WTC11 (cell line): ENCODE data around the gene PRPF6. TPM values are rescaled to one million over a fixed set of nuclear protein-coding genes. Genes with fewer than 3 reads are reported as not detected.

Source experiments
- ATAC-seq: fragments of 200-7000 bp; cut with Tn5 transposase; 2 replicates; pipeline ENCODE4 v1.10.0; 2021; ENCODE audit warnings: mild to moderate bottlenecking, moderate library complexity
- CTCF ChIA-PET: fragments of 300-600 bp; sonication (Branson Sonifier 250); formaldehyde crosslinking; loops from one replicate; lab custom pipeline; 2021; ENCODE audit warnings: antibody characterized with exemption; lab: Charles Lee
- POLR2A ChIA-PET: fragments of 350-600 bp; sonication (Branson Sonifier 250); formaldehyde crosslinking; loops from one replicate; lab custom pipeline; 2021; ENCODE audit warnings: antibody characterized with exemption; lab: Charles Lee
- DNase-seq: peaks from one replicate; pipeline ENCODE4 v3.0.0; 2021; ENCODE audit warnings: low spot score
- H3K27ac Mint-ChIP-seq: 2 replicates; pipeline ENCODE4 v1.8.0; 2021; ENCODE audit warnings: mixed read lengths
- H3K27me3 Mint-ChIP-seq: 2 replicates; pipeline ENCODE4 v1.8.0; 2021; ENCODE audit warnings: low read depth, mild to moderate bottlenecking, moderate library complexity, mixed read lengths
- H3K36me3 Mint-ChIP-seq: 2 replicates; pipeline ENCODE4 v1.8.0; 2021; ENCODE audit warnings: mixed read lengths
- H3K4me1 Mint-ChIP-seq: 2 replicates; pipeline ENCODE4 v1.8.0; 2022; ENCODE audit warnings: mixed read lengths
- H3K4me3 Mint-ChIP-seq: 2 replicates; pipeline ENCODE4 v1.8.0; 2021; ENCODE audit warnings: mild to moderate bottlenecking, moderate library complexity, mixed read lengths
- H3K9me3 Mint-ChIP-seq: 2 replicates; pipeline ENCODE4 v1.8.0; 2021; ENCODE audit warnings: mixed read lengths
- CREB1 ChIP-seq: sonication (generic); formaldehyde crosslinking; IDR thresholded peaks from 2 replicates; pipeline ENCODE4 v1.8.0; 2023; ENCODE audit warnings: mild to moderate bottlenecking, missing genetic modification reagents
- ETV6 ChIP-seq: sonication (generic); formaldehyde crosslinking; IDR thresholded peaks from 2 replicates; pipeline ENCODE4 v1.8.1; 2022; ENCODE audit warnings: mild to moderate bottlenecking, missing genetic modification reagents
- GABPB1 ChIP-seq: sonication (generic); formaldehyde crosslinking; IDR thresholded peaks from 2 replicates; pipeline ENCODE4 v1.8.1; 2023; ENCODE audit warnings: mild to moderate bottlenecking, missing genetic modification reagents
- GRHL2 ChIP-seq: fragments of 250-450 bp; sonication (Bioruptor Pico); IDR thresholded peaks from 2 replicates; pipeline ENCODE4 v1.8.0; 2022; ENCODE audit warnings: mild to moderate bottlenecking, moderate library complexity; ENCODE audit not compliant: insufficient replicate concordance, severe bottlenecking
- JAZF1 ChIP-seq: fragments of 250-450 bp; sonication (Bioruptor Pico); IDR thresholded peaks from 2 replicates; pipeline ENCODE4 v1.9.0; 2021; ENCODE audit warnings: moderate library complexity, mild to moderate bottlenecking, inconsistent platforms
- JUN ChIP-seq: sonication (generic); formaldehyde crosslinking; IDR thresholded peaks from 2 replicates; pipeline ENCODE4 v1.8.0; 2023; ENCODE audit warnings: mild to moderate bottlenecking, missing genetic modification reagents
- NFATC4 ChIP-seq: fragments of 250-450 bp; sonication (Bioruptor Pico); IDR thresholded peaks from 2 replicates; pipeline ENCODE4 v1.9.0; 2021; ENCODE audit warnings: mild to moderate bottlenecking
- NFYB ChIP-seq: sonication (generic); formaldehyde crosslinking; conservative IDR thresholded peaks from 2 replicates; pipeline ENCODE4 v1.8.0; 2022; ENCODE audit warnings: low read depth, missing genetic modification reagents
- PRRX2 ChIP-seq: fragments of 250-450 bp; sonication (Bioruptor Pico); IDR thresholded peaks from 2 replicates; pipeline ENCODE4 v1.8.0; 2021; ENCODE audit warnings: mild to moderate bottlenecking
- SMAD3 ChIP-seq: sonication (generic); formaldehyde crosslinking; IDR thresholded peaks from 2 replicates; pipeline ENCODE4 v1.8.0; 2022; ENCODE audit warnings: missing genetic modification reagents, mild to moderate bottlenecking, borderline replicate concordance
- SOX15 ChIP-seq: fragments of 250-450 bp; sonication (Bioruptor Pico); IDR thresholded peaks from 2 replicates; pipeline ENCODE4 v1.9.0; 2021; ENCODE audit warnings: mild to moderate bottlenecking
- TEAD1 ChIP-seq: sonication (generic); formaldehyde crosslinking; IDR thresholded peaks from 2 replicates; pipeline ENCODE4 v1.8.0; 2022; ENCODE audit warnings: mild to moderate bottlenecking, missing genetic modification reagents
- TEAD4 ChIP-seq: sonication (generic); formaldehyde crosslinking; IDR thresholded peaks from 2 replicates; pipeline ENCODE4 v1.8.0; 2022; ENCODE audit warnings: mild to moderate bottlenecking, missing genetic modification reagents
- ZNF138 ChIP-seq: sonication (generic); formaldehyde crosslinking; conservative IDR thresholded peaks from 2 replicates; pipeline ENCODE4 v1.8.1; 2022; ENCODE audit warnings: mild to moderate bottlenecking, moderate library complexity, missing genetic modification reagents
- ZNF317 ChIP-seq: sonication (generic); formaldehyde crosslinking; IDR thresholded peaks from 2 replicates; pipeline ENCODE4 v1.8.1; 2023; ENCODE audit warnings: low read depth, mild to moderate bottlenecking, moderate library complexity, missing genetic modification reagents, borderline replicate concordance
- total RNA-seq: library from RNA; stranded (reverse); gene quantifications from 3 replicates; pipeline ENCODE4 v1.2.3, GENCODE V29; 2021
- TF ChIP-seq, protein P1 (sequence below): sonication (generic); formaldehyde crosslinking; conservative IDR thresholded peaks from 2 replicates; pipeline ENCODE4 v1.8.1; 2023; ENCODE audit warnings: mild to moderate bottlenecking, low read depth, missing genetic modification reagents, moderate library complexity
- TF ChIP-seq, protein P2 (sequence below): sonication (generic); formaldehyde crosslinking; IDR thresholded peaks from 2 replicates; pipeline ENCODE4 v1.8.1; 2023; ENCODE audit warnings: mild to moderate bottlenecking, missing genetic modification reagents, borderline replicate concordance
- TF ChIP-seq, protein P3 (sequence below): sonication (generic); formaldehyde crosslinking; IDR thresholded peaks from 2 replicates; pipeline ENCODE4 v1.8.1; 2022; ENCODE audit warnings: mild to moderate bottlenecking, missing genetic modification reagents, moderate library complexity, borderline replicate concordance
- TF ChIP-seq, protein P4 (sequence below): sonication (generic); formaldehyde crosslinking; IDR thresholded peaks from 2 replicates; pipeline ENCODE4 v1.8.0; 2022; ENCODE audit warnings: missing genetic modification reagents
- TF ChIP-seq, protein P5 (sequence below): fragments of 250-450 bp; sonication (Bioruptor Pico); IDR thresholded peaks from 2 replicates; pipeline ENCODE4 v1.9.0; 2021; ENCODE audit warnings: mild to moderate bottlenecking
- TF ChIP-seq, protein P6 (sequence below): sonication (generic); formaldehyde crosslinking; conservative IDR thresholded peaks from 2 replicates; pipeline ENCODE4 v1.8.1; 2022; ENCODE audit warnings: mild to moderate bottlenecking, missing genetic modification reagents

The PRPF6 gene
- total RNA-seq, 1 experiment from 2014 or later = 79.4 TPM

DNA sequence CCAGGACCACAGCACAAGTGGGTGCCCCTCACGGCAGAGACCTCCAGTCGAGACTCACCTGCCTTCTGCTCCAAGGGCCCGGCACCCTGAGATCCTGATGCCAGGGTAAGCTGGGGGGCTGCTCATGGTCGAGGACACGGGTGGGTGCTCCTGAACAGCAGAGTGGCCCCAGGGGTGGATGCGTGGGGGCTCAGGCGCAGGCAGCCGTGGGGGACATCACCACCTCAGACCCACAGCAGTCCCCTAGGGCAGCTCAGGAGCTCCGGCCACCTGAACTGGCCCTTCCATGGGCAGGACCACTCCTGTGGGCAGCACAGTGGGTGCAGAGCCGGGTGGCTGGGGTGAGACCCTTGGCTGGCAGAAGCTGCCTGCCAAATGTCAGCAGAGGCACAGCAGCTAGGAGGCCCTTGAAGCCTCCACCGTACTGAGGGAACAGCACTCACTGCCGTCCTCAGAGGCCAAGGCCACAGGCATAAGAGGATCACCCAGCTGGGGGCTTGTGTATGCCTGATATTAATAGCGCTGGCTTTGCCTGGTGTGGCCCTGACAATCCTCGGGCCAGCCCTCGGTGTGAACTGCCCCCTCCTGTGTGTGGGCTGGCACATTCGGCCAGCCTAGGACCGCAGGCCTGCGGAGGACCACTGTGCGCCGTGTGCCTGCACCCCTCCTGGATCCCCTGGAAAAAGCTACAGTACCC lies 30.1 kb upstream of the PRPF6 start:
- Mint-ChIP-seq H3K27ac (no peak overlapping the region; the same call in 1 of the 2 replicates), H3K27me3 (no peaks in the 10 kb centered on the region), H3K36me3 (peaks cover 3% of the 10 kb centered on the region), H3K4me3 (no peak overlapping the region), H3K9me3 (0 out of 2 replicates have a peak, but pooled peaks cover 3% of the 10 kb centered on the region)
- no peak for ATAC-seq
- POLR2A ChIA-PET = interaction anchor here (1.0 kb wide), 1 partner anchor 9 kb away, joined by 4 read pairs; no protein-coding TSS in a partner anchor
- DNase-seq = no peak
- CTCF ChIA-PET = interaction anchor here (1.2 to 3.3 kb wide), 3 partner anchors 23 to 103 kb away, joined by 3 to 14 read pairs (median 4); partner anchors contain the start of gene PRPF6
- no peak for TF ChIP-seq JUN (CRISPR knock-in tag)
- TF ChIP-seq ZNF317 (CRISPR knock-in tag) = no peak
- TF ChIP-seq, protein P1, sequence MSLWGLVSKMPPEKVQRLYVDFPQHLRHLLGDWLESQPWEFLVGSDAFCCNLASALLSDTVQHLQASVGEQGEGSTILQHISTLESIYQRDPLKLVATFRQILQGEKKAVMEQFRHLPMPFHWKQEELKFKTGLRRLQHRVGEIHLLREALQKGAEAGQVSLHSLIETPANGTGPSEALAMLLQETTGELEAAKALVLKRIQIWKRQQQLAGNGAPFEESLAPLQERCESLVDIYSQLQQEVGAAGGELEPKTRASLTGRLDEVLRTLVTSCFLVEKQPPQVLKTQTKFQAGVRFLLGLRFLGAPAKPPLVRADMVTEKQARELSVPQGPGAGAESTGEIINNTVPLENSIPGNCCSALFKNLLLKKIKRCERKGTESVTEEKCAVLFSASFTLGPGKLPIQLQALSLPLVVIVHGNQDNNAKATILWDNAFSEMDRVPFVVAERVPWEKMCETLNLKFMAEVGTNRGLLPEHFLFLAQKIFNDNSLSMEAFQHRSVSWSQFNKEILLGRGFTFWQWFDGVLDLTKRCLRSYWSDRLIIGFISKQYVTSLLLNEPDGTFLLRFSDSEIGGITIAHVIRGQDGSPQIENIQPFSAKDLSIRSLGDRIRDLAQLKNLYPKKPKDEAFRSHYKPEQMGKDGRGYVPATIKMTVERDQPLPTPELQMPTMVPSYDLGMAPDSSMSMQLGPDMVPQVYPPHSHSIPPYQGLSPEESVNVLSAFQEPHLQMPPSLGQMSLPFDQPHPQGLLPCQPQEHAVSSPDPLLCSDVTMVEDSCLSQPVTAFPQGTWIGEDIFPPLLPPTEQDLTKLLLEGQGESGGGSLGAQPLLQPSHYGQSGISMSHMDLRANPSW (CRISPR knock-in tag) = no peak
- TF ChIP-seq CREB1 (CRISPR knock-in tag) = no peak
- TF ChIP-seq SOX15 = no peak
- TF ChIP-seq GABPB1 (CRISPR knock-in tag) = no peak
- TF ChIP-seq JAZF1 (CRISPR knock-in tag) = no peak
- TF ChIP-seq ETV6 (CRISPR knock-in tag) = no peak
- TF ChIP-seq SMAD3 = no peak
- TF ChIP-seq, protein P2, sequence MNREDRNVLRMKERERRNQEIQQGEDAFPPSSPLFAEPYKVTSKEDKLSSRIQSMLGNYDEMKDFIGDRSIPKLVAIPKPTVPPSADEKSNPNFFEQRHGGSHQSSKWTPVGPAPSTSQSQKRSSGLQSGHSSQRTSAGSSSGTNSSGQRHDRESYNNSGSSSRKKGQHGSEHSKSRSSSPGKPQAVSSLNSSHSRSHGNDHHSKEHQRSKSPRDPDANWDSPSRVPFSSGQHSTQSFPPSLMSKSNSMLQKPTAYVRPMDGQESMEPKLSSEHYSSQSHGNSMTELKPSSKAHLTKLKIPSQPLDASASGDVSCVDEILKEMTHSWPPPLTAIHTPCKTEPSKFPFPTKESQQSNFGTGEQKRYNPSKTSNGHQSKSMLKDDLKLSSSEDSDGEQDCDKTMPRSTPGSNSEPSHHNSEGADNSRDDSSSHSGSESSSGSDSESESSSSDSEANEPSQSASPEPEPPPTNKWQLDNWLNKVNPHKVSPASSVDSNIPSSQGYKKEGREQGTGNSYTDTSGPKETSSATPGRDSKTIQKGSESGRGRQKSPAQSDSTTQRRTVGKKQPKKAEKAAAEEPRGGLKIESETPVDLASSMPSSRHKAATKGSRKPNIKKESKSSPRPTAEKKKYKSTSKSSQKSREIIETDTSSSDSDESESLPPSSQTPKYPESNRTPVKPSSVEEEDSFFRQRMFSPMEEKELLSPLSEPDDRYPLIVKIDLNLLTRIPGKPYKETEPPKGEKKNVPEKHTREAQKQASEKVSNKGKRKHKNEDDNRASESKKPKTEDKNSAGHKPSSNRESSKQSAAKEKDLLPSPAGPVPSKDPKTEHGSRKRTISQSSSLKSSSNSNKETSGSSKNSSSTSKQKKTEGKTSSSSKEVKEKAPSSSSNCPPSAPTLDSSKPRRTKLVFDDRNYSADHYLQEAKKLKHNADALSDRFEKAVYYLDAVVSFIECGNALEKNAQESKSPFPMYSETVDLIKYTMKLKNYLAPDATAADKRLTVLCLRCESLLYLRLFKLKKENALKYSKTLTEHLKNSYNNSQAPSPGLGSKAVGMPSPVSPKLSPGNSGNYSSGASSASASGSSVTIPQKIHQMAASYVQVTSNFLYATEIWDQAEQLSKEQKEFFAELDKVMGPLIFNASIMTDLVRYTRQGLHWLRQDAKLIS (CRISPR knock-in tag) = no peak
- TF ChIP-seq, protein P3, sequence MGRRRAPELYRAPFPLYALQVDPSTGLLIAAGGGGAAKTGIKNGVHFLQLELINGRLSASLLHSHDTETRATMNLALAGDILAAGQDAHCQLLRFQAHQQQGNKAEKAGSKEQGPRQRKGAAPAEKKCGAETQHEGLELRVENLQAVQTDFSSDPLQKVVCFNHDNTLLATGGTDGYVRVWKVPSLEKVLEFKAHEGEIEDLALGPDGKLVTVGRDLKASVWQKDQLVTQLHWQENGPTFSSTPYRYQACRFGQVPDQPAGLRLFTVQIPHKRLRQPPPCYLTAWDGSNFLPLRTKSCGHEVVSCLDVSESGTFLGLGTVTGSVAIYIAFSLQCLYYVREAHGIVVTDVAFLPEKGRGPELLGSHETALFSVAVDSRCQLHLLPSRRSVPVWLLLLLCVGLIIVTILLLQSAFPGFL (CRISPR knock-in tag) = no peak
- TF ChIP-seq ZNF138 = no peak
- no peak for TF ChIP-seq NFATC4 (CRISPR knock-in tag)
- TF ChIP-seq NFYB = no peak
- TF ChIP-seq, all 79 proteins: peak for 0
- H3K4me1 Mint-ChIP-seq = peaks cover 26% of the 10 kb centered on the region

DNA sequence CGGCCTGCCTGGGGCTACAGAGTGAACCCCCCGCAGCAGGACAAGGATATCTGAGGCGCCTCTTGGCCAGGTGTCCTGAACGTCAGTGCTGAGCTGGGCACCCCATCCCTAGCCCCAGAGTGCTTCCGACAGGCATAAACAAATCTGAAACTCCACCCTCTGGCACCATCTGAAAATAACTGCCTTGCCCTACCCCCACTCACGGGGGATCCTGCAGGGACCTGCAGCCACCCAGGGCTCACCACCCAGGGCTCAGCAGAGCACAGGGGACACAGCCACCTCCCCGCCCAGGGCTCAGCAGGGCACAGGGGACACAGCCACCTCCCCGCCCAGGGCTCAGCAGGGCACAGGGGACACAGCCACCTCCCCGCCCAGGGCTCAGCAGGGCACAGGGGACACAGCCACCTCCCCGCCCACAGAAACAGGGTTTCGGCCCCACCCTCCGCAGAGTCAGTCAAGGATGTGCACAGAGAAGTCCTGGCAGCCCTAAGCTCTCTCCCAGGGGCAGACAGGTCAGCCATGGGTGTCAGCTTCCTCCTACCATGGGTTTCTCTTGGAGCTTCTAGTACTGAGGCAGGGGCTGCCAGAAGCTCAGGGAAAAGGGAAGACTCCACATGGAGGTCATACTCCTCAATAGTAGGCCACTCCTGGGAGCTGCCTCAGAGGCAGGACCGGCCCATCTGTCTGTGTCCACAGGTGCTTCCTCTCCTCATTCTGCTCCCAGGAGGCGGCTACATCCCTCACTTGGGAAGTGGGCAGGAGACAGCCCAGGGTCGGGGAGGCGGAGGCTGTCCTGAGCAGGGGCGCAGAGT lies 29.3 kb upstream of the PRPF6 start:
- peaks cover 3% of the 10 kb centered on the region for H3K36me3 Mint-ChIP-seq
- no peak for ATAC-seq
- H3K9me3 Mint-ChIP-seq = 0 out of 2 replicates have a peak, but pooled peaks cover 3% of the 10 kb centered on the region
- DNase-seq = no peak
- ChIA-PET POLR2A (interaction anchor here (1.0 kb wide), 1 partner anchor 10 kb away, joined by 4 read pairs; no protein-coding TSS in a partner anchor), CTCF (interaction anchor here (0.6 to 3.3 kb wide), 5 partner anchors 22 to 488 kb away, joined by 3 to 14 read pairs (median 3); partner anchors contain the start of gene PRPF6)
- H3K27ac Mint-ChIP-seq = no peak overlapping the region
- H3K4me1 Mint-ChIP-seq = peaks cover 26% of the 10 kb centered on the region
- no peaks in the 10 kb centered on the region for H3K27me3 Mint-ChIP-seq
- no peak overlapping the region for H3K4me3 Mint-ChIP-seq
- TF ChIP-seq, protein P4, sequence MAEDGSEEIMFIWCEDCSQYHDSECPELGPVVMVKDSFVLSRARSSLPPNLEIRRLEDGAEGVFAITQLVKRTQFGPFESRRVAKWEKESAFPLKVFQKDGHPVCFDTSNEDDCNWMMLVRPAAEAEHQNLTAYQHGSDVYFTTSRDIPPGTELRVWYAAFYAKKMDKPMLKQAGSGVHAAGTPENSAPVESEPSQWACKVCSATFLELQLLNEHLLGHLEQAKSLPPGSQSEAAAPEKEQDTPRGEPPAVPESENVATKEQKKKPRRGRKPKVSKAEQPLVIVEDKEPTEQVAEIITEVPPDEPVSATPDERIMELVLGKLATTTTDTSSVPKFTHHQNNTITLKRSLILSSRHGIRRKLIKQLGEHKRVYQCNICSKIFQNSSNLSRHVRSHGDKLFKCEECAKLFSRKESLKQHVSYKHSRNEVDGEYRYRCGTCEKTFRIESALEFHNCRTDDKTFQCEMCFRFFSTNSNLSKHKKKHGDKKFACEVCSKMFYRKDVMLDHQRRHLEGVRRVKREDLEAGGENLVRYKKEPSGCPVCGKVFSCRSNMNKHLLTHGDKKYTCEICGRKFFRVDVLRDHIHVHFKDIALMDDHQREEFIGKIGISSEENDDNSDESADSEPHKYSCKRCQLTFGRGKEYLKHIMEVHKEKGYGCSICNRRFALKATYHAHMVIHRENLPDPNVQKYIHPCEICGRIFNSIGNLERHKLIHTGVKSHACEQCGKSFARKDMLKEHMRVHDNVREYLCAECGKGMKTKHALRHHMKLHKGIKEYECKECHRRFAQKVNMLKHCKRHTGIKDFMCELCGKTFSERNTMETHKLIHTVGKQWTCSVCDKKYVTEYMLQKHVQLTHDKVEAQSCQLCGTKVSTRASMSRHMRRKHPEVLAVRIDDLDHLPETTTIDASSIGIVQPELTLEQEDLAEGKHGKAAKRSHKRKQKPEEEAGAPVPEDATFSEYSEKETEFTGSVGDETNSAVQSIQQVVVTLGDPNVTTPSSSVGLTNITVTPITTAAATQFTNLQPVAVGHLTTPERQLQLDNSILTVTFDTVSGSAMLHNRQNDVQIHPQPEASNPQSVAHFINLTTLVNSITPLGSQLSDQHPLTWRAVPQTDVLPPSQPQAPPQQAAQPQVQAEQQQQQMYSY (CRISPR knock-in tag) = no peak
- TF ChIP-seq PRRX2 = no peak
- TF ChIP-seq TEAD4 (CRISPR knock-in tag) = no peak
- no peak for TF ChIP-seq GRHL2 (CRISPR knock-in tag)
- no peak for TF ChIP-seq TEAD1
- TF ChIP-seq, protein P5, sequence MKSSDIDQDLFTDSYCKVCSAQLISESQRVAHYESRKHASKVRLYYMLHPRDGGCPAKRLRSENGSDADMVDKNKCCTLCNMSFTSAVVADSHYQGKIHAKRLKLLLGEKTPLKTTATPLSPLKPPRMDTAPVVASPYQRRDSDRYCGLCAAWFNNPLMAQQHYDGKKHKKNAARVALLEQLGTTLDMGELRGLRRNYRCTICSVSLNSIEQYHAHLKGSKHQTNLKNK = no peak
- TF ChIP-seq, protein P6, sequence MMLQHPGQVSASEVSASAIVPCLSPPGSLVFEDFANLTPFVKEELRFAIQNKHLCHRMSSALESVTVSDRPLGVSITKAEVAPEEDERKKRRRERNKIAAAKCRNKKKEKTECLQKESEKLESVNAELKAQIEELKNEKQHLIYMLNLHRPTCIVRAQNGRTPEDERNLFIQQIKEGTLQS (CRISPR knock-in tag) = no peak
